SIG-M5 (cell line): ENCODE results near the gene EPB41L1.
"Not testable (repeated sequence)": the region's sequence is repeated elsewhere in the genome, so short reads cannot be mapped to it uniquely, and the experiment has no call there.

ENCODE experiments used
- DNase-seq: peaks from one replicate; lab custom pipeline; 2025; lab: John Stamatoyannopoulos, UW

Gene EPB41L1

GRCh38 chr20:36126836-36127527 lies 27.6 kb upstream of the EPB41L1 start:
- no peak for DNase-seq

DNA sequence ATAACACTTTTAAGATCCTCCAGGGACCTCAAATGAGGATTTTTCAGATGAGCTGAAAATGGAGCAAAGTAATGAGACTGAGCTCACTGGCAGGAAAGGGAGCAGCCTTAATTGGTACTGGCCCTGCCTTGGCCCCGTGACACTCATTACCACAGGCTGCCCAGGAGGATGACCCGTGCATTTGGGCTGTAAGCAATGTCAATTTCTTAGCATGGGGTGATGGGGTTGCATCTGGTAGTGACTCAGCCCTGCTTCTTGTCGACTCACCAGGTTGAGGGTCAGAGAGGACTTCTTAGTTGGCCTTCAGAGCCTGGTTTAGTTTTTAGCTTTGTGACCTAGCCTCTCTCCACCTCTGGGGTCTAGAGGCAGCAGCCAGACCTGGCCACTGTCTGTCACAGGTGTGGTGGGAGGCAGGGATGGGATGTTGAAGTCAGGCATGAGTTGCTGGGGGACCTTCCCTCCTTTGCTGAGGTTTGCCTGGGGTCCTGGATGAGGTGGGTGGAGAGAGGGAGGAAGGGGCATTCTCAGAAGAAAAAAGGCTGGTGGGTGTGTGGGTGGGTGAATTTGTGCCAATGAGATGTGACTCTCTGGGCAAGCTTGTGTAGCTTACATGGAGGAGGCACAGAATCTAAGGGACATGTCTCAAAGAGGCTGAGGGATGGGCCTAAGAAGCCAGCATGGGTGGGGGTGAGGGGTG lies 25.9 kb upstream of the EPB41L1 start:
- no peak for DNase-seq

GRCh38 chr20:36129160-36129543 lies 25.4 kb upstream of the EPB41L1 start:
- DNase-seq: no peak

GRCh38 chr20:36130390-36130789 lies 24.1 kb upstream of the EPB41L1 start:
- no peak for DNase-seq

- no peak for DNase-seq
These were observed 21.7 kb upstream of the EPB41L1 start for GRCh38 chr20:36132802-36133211.

GRCh38 chr20:36133821-36134220 lies 20.7 kb upstream of the EPB41L1 start:
- DNase-seq: no peak

DNA sequence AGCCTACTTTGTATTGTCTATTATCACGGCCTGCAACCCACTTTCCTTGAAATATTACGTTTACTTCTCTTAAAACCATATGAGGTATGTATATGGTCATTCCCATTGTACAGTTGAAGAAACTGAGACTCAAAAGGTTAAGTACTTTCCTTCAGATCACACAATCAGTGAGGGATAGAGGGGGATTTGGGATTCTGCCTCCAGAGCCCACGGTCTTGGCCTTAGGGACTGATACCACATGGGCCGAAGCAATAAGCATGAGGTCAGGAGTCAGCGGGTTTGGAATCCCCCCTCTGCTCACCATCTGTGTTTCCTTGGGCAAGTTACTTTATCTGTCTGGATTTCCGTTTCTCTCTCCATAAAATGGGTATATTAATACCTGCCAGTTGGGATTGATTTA lies 19.4 kb upstream of the EPB41L1 start:
- DNase-seq: no peak

GRCh38 chr20:36135821-36136220 lies 18.7 kb upstream of the EPB41L1 start:
- DNase-seq: no peak

GRCh38 chr20:36137313-36137712 lies 17.2 kb upstream of the EPB41L1 start:
- DNase-seq: not testable (repeated sequence)

GRCh38 chr20:36141310-36141709 lies 13.2 kb upstream of the EPB41L1 start:
- DNase-seq: no peak

DNA sequence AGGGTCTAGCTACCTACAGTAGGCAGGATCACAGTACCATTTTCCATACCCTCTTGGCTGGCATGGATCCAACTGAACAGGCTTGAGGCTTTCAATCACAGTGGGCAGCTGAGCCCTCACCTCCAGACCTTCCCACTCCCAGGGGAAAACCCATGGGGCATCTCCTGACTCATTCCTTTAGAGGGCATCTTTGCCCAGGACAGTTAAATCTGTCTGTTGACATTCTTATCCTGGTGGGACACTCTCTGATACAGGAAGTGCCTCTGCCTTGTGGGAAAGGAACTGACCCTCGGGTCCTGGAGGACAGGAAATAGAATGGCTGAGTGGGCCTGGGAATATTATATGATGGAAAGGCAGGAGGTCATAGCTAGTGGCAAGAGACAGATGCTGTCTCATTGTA lies 10.2 kb upstream of the EPB41L1 start:
- DNase-seq: no peak

DNA sequence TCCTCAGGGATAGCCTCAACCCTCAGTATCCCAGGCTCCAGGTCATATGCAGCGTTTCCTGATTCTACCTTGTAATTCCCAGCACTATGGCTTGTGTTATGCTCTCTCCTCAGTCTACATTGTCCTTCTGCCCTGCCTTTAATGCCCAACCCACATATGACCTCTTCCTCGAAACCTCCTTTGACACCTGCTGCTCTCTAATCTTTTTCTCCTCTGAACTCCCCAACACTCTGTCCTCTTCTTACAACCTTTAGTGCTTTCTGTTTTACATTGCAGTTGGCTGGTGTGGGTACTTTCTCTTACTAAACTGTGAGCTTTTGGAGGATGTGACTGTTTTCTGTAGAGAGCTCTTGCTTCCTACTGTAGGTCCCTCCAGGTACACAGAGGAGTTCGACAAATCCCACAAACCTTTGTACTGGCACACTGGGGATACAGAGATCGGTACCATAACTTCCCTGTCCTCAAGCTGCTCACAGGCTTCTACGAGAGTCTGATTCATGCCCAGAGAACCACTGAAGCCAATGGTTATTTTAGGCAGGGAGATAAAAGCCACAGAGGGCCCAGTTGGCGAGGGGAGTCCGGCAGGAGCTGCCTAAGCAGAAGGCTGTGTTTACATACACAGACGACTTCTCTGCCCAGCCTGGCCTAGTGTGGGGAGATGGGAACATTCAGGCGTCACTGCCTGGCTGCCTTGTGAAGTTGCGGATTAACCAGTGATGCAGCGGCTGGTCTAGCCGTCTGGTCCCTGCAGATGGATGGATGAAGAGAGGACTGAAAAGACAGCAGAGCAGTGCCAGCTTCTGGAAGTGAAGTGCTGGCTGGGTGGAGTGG lies 8.4 kb upstream of the EPB41L1 start:
- DNase-seq: no peak

DNA sequence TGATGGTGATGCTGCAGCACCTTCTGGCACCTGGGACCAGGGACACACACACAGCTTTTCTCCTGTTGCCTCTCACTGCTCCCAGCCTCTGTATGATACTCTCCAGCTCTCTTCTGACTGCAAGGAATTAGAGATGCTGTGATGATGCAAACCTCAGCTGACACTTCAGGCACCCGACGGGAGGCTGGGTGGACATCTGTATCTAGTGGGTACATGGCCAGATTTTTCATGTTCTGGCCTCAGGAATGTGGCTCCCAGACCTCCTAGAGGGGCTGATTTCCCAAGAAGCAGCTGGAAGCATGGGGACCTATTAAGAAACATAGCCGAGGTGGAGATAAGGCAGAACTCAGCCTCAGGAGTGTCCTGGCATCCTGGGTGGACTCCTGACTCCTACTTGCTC lies 6.8 kb upstream of the EPB41L1 start:
- DNase-seq: no peak

DNA sequence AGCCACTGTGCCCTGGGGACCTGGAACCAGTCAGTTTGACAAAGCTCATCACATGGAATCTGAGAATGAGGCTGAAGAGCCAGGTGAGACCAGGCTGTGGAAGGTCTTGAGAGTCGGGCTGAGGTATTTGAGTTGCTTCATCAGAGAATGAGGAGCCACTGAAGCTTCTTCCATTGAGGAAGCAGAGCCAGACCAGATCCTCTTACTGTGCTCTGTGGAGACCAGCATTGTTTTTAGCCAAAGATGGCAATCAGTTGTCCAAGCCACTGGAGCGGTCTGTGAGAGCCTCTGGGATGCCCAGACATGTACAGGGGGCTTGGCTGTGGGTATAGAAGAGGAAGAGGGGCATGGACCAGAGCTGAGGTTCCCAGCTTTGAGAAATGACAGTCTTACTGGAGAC lies 6.1 kb upstream of the EPB41L1 start:
- no peak for DNase-seq

DNA sequence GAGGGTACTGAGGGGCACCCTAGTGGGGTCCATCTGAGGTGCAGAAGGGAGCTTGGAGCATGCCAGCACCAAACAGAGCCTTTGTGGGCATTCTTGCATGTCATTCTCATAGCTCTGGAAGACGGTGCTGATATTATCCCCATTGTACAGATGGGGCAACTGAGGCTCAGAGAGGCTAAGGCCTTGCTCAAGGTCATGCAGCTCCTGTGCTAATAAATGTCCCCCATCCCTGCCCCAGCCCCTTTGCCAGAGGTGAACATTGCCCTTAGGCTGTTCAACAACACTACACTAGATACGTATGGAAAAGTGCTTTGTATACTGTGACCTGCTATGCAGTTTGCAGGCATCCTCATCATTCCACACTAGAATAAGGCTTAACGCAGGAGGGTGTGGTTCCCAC lies 5.5 kb upstream of the EPB41L1 start:
- DNase-seq: no peak

DNA sequence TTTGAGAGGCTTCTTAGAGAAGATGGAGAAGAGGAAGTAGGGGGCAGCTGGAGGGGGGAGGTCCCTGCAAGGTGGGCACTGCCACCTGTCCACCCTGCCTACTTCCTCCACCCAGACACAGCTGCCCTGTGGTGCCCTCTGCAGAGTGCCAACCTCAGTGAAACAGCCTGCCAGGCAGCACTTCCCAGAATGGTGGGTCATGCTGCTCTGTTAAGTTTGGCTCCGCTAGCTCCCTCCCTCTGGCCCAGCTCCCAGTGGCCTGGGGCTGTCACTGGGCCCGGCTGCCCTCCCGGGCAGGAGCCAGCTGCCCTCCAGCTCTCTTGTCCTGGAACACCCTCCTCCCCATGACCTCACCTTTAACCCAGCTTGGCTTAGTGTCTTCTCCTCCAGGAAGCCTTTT lies 5.1 kb upstream of the EPB41L1 start:
- no peak for DNase-seq

DNA sequence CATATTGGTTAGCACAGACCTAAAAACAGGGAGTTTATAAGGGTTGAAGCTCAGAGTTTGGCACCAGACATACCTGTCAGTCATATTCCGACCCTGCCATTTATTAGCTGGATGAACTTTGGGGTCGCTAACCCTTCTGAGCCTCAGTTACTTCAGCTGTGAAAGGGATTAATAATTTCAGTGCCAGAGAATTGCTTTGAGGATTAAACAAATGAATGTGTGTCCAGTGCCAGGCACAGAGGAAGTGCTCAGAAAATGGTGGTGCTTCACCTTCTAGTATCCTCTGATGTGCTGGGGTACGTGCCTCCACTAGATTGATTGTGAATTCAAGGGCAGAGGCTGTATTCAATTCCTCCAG lies 4.1 kb upstream of the EPB41L1 start:
- DNase-seq: no peak

- DNase-seq: no peak
These were observed 3.5 kb upstream of the EPB41L1 start for GRCh38 chr20:36150847-36151539.

- no peak for DNase-seq
These were observed 2.3 kb upstream of the EPB41L1 start for GRCh38 chr20:36152261-36152660.

DNA sequence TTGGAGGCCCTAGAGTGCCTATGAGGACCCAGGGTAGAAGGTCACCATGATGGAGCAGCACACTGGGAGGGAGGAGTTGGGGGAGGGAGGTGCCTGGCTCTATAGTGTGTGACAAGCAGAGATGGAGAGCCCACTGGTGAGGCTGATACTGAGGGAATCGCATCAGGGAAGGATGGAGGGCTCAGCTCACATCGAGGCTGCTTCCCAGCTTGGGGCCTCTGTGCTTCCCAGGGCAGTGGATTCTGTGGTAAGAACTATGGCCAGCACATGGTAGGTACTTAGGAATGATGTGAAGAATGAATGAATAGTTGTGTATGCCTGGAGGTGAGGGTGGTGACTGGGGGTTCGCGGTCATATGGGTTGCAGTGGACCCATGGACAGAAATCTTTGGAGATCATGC lies 1.3 kb upstream of the EPB41L1 start:
- DNase-seq: no peak

DNA sequence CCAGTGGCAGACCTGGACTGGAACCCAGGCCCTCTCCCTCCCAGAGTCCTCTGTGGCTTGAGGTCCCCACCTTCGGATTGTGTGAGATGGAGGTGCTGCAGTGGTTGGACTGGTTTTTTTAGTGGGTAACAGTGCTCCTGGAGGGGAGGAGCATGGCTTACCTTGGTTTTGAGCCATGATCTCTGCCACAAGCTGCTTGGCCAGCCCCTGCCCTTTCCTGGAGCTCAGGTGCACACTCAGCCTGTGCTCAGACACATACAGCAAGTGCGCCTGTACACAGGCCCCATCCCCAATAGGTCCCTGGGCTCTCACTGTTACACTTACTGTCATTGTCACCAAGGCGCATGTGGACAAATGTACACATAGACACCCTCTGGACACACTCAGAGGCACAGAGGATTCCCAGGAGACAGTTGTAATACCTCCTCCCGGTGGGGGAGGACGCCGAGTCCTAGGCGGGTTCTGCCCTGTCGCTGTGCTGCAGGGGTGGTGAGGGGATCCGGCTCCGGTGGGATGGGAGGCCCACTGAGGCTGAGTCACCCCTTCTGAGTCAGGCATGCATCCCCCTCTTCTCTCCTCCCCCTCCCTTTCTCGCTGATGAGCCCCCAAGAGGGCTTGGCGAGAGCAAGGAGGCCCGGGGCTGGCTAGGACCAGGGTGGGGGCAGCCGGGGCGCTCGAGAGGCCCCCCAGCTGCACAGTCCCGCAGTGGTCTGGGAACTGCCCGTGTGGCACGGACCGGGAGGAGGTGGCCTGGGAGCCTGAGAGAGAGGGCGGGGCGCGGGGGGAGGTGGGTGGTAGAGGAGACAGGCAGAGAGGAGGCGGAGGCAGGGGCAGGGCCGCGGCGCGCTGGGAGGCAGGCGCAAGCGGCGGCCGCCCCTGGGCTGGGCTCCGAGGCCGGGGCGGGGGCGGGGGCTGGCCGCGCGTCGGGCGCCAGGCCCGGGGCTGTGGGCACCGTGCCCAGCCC lies 522 bp upstream of the EPB41L1 start:
- no peak for DNase-seq
